ENCODE results near the gene HAT1.
A peak's percentile ranks its signal among the peaks of the same experiment; 100 is the strongest.
"Not testable (repeated sequence)": the region's sequence is repeated elsewhere in the genome, so short reads cannot be mapped to it uniquely, and the experiment has no call there.

Gene HAT1

GRCh38 chr2:171923206-171923605, 945 bp downstream of the HAT1 start:
- no peak for DNase-seq

DNA sequence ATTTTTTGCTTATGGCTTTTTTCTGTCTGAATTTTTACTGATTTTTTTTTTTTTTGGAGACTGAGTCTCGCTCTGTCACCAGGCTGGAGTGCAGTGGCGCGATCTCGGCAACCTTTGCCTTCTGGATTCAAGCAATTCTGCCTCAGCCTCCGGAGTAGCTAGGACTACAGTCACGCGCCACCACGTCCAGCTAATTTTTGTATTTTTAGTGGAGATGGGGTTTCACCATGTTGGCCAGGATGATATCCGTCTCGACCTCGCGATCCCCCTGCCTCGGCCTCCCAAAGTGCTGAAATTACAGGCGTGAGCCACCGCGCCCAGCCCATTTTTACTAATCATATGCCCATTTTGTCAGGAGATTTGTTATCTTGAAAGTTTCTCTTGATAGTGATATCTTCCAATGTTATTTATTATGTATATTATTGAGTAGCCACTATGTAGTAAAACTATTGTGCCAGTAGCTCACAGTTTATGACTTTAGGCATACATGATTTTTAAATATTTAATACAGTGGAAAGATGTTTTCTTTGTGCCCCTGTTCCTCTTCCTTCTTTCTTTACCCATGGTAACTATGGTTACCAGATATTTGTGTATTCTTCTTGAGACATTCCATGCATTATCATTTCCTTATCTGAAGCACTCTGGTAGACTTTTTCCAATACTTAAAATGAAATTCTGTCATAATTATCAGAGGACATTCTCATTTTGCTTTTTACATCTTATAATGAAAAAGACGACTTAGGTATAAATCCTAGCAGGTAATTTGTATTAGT, 2.1 kb downstream of the HAT1 start:
- DNase-seq, result no peak

DNA sequence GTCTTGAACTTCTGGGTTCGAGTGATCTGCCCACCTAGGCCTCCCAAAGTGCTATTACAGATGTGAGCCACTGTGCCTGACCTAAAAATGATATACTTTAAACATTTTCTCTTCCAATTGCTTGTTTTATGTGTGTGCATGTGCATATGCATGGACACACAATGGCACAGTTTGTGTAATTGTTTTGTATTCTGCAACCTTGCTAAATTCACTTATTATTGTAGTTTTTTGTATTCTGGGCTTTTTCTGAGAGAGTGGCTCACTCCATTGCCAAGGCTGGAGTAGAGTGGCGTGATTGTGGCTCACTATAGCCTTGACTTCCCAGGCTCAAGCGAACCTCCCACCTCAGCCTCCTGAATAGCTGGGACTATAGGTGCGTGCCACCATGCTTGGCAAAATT, 8.1 kb downstream of the HAT1 start:
- DNase-seq, result no peak

DNA sequence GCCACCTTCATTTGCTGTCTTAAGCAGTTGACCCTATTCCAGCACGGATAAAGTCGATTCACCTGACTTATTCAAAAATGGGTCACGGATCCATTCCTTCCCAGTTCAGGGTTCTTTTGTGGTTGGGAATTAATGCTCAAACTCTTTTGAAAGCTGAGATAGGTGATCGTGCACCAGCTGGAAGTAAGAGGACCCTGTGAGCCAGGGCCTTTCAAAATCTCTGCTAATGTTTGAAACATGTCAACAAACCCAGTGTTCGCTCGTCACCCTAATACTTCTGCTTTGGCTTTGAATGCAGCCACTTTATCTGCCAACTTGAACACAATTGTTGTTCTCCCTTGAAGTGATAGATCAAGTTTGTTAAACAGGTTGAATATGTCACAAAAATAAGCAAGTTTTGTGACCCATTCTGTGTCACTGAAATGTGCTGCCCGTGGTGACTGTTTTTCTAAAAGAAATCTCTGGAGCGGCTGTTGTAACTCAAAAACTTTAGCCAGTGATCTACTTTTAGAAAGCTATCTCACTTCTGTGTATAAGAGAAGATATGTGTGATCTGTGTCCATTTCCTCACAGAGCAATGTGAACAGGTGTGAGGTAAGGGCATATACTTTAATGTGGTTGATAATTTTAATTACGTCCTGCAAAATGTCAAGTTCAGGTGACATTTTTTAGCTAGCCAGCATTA, 16.9 kb downstream of the HAT1 start:
- DNase-seq, result no peak

DNA sequence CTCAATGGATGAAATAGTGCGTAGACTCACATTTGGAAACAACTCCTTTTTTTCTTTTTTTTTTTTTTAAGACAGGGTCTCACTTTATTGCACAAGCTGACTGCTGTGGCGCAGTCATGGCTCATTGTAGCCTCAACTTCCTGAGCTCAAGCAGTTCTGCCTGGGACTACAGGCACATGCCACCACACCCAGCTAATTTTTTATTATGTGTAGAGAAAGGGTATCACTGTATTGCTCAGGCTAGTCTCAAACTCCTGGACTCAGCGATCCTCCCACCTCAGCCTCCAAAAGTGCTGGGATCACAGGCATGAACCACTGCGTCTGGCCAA, 17.4 kb downstream of the HAT1 start:
- no peak for DNase-seq

GRCh38 chr2:171941316-171941699, 19.0 kb downstream of the HAT1 start:
- no peak for DNase-seq

GRCh38 chr2:171943869-171944268, 21.6 kb downstream of the HAT1 start:
- DNase-seq, result no peak

DNA sequence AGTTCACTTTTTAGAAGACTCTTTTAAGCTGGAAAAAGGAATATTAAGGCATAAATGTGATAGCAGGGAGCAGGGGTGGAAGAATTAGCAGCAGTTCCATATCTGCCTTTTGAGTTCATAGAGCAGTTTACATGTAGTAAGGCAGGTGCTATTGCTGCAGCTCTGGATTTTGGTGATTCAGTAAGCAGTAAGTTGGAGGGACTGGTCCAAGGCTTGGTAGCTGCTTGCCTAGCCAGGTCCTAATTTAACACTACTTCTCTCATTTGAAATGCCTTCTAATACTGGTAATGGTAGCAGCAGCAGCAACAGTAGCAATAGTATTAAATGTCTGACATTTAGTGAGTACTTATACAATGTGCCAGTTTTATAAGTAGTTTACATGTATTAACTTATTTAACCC, 30.0 kb downstream of the HAT1 start:
- DNase-seq, result no peak

DNA sequence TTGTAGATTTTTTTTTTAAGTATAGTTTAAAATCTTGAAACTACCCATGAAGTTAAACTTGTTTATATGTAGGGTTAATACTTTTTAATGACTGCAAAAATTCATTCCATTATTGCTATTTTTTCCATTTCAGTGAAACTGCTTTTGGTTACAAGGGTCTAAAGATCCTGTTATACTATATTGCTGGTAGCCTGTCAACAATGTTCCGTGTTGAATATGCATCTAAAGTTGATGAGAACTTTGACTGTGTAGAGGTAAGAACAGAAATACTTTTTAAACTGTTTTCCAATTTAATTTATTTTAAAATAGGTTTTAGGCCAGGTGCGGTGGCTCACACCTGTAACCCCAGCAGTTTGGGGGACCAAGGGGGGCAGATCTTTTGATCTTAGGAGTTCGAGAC, 30.5 kb downstream of the HAT1 start:
- no peak for DNase-seq

GRCh38 chr2:171956135-171956825, 34.0 kb downstream of the HAT1 start:
- no peak for DNase-seq

DNA sequence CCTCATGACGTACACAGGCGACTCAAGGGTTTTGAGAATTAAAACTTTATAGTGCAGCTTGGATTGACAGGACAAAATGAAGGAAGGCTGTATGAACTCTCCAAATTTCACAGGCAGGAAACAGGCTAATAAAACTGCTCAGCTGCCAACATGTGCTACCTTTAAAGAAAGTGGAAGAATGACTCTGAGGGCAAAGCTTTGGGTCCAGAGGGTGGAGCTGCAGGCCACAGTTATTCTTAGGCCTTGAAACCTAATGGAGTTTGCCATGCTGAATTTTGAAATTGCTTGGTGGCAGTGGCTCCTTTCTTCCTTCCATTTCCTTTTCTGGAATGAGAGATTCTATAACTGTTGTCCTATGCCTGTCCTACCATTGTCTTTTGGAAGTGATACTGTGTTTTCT, 34.8 kb downstream of the HAT1 start:
- DNase-seq, result peak; percentile 11

- no peak for DNase-seq
Observed at GRCh38 chr2:171958475-171958874, 36.2 kb downstream of the HAT1 start.

DNA sequence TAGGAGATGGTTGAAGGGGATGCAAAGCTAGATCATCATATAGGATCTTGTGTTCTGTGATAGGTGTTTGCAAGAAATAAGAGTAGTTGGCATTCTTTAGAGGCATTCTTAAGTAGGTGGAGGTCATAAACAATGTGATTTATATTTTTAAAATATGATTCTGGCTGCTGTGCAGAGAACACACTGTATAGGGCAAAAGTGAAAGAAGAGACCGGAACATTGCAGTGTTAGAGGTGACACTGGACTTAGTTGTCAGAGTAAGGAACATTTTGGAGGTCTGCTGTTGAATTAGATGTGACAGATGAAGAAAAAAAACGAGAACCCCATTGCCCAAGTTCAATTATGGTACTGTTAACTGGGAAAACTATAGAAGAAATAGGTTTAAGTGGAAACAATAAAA, 37.7 kb downstream of the HAT1 start:
- DNase-seq, result no peak

GRCh38 chr2:171960570-171960969, 38.3 kb downstream of the HAT1 start:
- DNase-seq, result no peak

GRCh38 chr2:171963198-171963597, 40.9 kb downstream of the HAT1 start:
- DNase-seq, result no peak

- DNase-seq, result no peak
Observed at GRCh38 chr2:171964308-171964707, 42.0 kb downstream of the HAT1 start.

DNA sequence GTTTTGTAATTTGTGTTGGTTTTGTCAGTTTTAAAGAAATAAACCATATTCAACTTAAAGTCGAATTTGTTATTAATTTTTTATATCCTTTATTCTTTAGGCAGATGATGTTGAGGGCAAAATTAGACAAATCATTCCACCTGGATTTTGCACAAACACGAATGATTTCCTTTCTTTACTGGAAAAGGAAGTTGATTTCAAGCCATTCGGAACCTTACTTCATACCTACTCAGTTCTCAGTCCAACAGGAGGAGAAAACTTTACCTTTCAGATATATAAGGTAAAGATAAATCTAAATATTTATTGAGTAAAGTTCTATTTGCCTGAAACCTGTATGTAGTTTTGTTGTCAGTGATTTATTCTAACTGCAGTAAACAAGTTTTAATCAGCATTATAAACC, 43.0 kb downstream of the HAT1 start:
- no peak for DNase-seq

DNA sequence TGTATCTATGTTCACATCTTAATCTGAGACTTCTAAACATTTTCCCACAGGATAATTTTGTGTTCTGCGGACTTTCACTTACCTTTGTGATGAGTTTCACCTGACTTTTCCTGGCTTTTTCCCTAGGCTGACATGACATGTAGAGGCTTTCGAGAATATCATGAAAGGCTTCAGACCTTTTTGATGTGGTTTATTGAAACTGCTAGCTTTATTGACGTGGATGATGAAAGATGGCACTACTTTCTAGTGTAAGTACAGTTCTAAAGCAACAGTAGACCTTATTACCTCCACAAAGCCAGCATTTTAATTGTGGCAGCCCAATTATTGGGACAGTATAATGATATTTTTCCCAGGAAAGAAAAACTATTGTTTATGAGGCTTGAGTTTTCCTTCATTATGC, 43.4 kb downstream of the HAT1 start:
- DNase-seq, result no peak

GRCh38 chr2:171966235-171966634, 44.0 kb downstream of the HAT1 start:
- DNase-seq, result no peak

DNA sequence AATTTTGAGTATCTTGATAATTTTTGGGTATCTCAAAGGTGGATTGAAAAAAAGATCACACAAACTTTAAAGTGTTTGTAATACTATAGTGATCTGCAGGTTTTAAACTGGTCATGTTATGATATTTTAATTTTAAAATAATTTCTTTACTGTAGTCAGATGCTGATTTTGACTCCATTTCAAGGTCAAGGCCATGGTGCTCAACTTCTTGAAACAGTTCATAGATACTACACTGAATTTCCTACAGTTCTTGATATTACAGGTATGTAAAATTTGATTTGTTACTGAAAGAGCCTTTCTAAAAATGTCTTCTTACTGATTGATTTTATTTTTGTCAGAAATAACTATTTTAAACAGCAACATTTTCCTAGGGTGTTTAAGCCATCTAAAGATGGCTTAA, 44.4 kb downstream of the HAT1 start:
- no peak for DNase-seq

- no peak for DNase-seq
Observed at GRCh38 chr2:171968509-171968908, 46.2 kb downstream of the HAT1 start.

- DNase-seq, result no peak
Observed at GRCh38 chr2:171972329-171972982, 50.2 kb downstream of the HAT1 start.

DNA sequence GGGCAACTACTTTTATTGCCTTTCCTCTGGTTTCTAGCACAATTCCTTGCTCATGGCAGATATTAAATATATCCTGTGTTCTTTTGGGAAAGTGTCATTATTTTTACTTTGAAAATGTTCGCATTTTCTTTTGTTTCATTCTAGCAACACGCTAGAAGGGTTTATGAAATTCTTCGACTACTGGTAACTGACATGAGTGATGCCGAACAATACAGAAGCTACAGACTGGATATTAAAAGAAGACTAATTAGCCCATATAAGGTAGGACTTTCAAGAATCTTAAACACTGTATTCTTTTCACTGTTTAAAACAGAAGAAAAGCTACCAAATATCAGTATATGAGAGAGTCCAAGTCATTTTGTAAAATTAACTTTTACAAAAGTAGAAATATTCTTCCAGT, 56.8 kb downstream of the HAT1 start:
- DNase-seq, result no peak

DNA sequence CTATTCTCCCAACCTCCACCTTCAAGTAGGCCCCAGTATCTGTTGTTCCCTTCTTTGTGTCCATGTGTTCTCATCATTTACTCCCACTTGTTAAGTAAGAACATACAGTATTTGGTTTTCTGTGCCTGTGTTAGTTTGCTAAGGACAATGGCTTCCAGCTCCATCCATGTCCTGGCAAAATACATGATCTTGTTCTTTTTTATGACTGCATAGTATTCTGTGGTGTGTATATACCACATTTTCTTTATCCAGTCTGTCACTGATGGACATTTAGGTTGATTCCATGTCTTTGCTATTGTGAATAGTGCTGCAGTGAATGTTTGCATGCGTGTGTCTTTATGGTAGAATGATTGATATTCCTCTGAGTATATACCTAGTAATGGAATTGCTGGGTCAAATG, 61.7 kb downstream of the HAT1 start:
- not testable (repeated sequence) for DNase-seq

Data from RPMI8226 (cell line).